A549 (cell line): ENCODE results near the gene SERPINA7. TPM values are rescaled to one million over a fixed set of nuclear protein-coding genes. Genes with fewer than 3 reads are reported as not detected.

Experiments used
- ATAC-seq, 2 experiments: fragments of 200-7000 bp in 1 of 2; fragments of >200 bp in 1 of 2; cut with Nextera tagmentation in 1 of 2; cut with Tn5 transposase in 1 of 2; 3 replicates each; pipeline versions ENCODE4 v1.8.0 to v1.9.1; 2018 to 2020; ENCODE audit warnings: mild to moderate bottlenecking in 1 of 2, moderate library complexity in 1 of 2
- CTCF ChIA-PET: fragments of 300-600 bp; sonication (Branson Sonifier 250); formaldehyde crosslinking; extraction: SDS; loops from one replicate; lab custom pipeline; 2021; ENCODE audit warnings: antibody characterized with exemption, inconsistent platforms; lab: Yijun Ruan, JAX
- POLR2A ChIA-PET: fragments of 350-600 bp; formaldehyde crosslinking; extraction: SDS; loops from one replicate; lab custom pipeline; 2021; ENCODE audit warnings: antibody characterized with exemption, inconsistent platforms; lab: Yijun Ruan, JAX
- DNase-seq, 2 experiments: peaks; one replicate each; pipeline versions ENCODE4 v3.0.0 to v3.0.0-alpha.2; 2011 to 2016; ENCODE audit warnings: low read depth in 1 of 2, low spot score in 1 of 2
- FAIRE-seq: peaks from 2 replicates; lab custom pipeline; 2011; peaks lifted over from hg19 to GRCh38; lab: Jason Lieb, UNC
- H3K27ac ChIP-seq, 2 experiments: fragments of >200 bp; sonication (Bioruptor Twin); formaldehyde crosslinking; 3 replicates each; pipeline ENCODE4 v1.5.1; 2016 to 2017
- H3K4me1 ChIP-seq: fragments of >200 bp; sonication (Bioruptor Twin); formaldehyde crosslinking; 3 replicates; pipeline ENCODE4 v1.6.1; 2016
- H3K4me2 ChIP-seq: fragments of >200 bp; sonication (Bioruptor Twin); formaldehyde crosslinking; 3 replicates; pipeline ENCODE4 v1.6.1; 2016
- H3K4me3 ChIP-seq: fragments of >200 bp; sonication (Bioruptor Twin); formaldehyde crosslinking; 3 replicates; pipeline ENCODE4 v1.5.1; 2016
- H3K9me3 ChIP-seq: fragments of >200 bp; sonication (Bioruptor Twin); formaldehyde crosslinking; 3 replicates; pipeline ENCODE4 v1.6.1; 2016
- ATOH8 ChIP-seq: fragments of 250-450 bp; sonication (Bioruptor Pico); IDR thresholded peaks from 2 replicates; pipeline ENCODE4 v1.5.0; 2020; ENCODE audit warnings: low read depth, mild to moderate bottlenecking, moderate library complexity
- CEBPB ChIP-seq, 2 experiments: fragments of >200 bp in 1 of 2; sonication (Bioruptor Twin) in 1 of 2; formaldehyde crosslinking in 1 of 2; IDR thresholded peaks; 2 replicates each; pipeline ENCODE4 v1.6.1; 2012 to 2016
- CHD2 ChIP-seq: fragments of 150-350 bp; IDR thresholded peaks from 2 replicates; pipeline ENCODE4 v1.6.1; 2014; ENCODE audit warnings: low read length; ENCODE audit not compliant: partially characterized antibody
- CHD4 ChIP-seq: fragments of 200-600 bp; sonication (generic); IDR thresholded peaks from 2 replicates; pipeline ENCODE4 v1.6.1; 2016; ENCODE audit warnings: antibody characterized with exemption, mild to moderate bottlenecking, borderline replicate concordance
- E2F6 ChIP-seq: IDR thresholded peaks from 2 replicates; pipeline ENCODE4 v1.6.1; 2012; ENCODE audit warnings: low read depth, borderline replicate concordance
- HDAC2 ChIP-seq: fragments of 200-600 bp; sonication (generic); IDR thresholded peaks from 2 replicates; pipeline ENCODE4 v1.6.1; 2016
- HES2 ChIP-seq: fragments of >200 bp; sonication (Bioruptor Twin); formaldehyde crosslinking; IDR thresholded peaks from 2 replicates; pipeline ENCODE4 v1.6.1; 2016
- JUN ChIP-seq, 2 experiments: fragments of >200 bp; sonication (Bioruptor Twin); formaldehyde crosslinking; IDR thresholded peaks; 2 replicates in 1 of 2; 3 replicates in 1 of 2; pipeline ENCODE4 v1.6.1; 2016 to 2017
- KDM1A ChIP-seq: fragments of 200-600 bp; sonication (generic); IDR thresholded peaks from 2 replicates; pipeline ENCODE4 v1.6.1; 2016; ENCODE audit warnings: low read depth, mild to moderate bottlenecking
- KDM5A ChIP-seq: fragments of 200-600 bp; sonication (generic); IDR thresholded peaks from 2 replicates; pipeline ENCODE4 v1.6.1; 2016; ENCODE audit warnings: antibody characterized with exemption, mild to moderate bottlenecking
- MAFK ChIP-seq: fragments of 450-650 bp; IDR thresholded peaks from 2 replicates; pipeline ENCODE4 v1.6.1; 2014; ENCODE audit not compliant: partially characterized antibody
- NPAS2 ChIP-seq: fragments of 250-450 bp; sonication (Bioruptor Pico); IDR thresholded peaks from 2 replicates; pipeline ENCODE4 v1.8.0; 2022; ENCODE audit warnings: mild to moderate bottlenecking, moderate library complexity, borderline replicate concordance
- NR3C1 ChIP-seq: fragments of >200 bp; sonication (Bioruptor Twin); formaldehyde crosslinking; IDR thresholded peaks from 3 replicates; pipeline ENCODE4 v1.6.1; 2017
- PHF8 ChIP-seq: fragments of 200-600 bp; sonication (generic); IDR thresholded peaks from 2 replicates; pipeline ENCODE4 v1.6.1; 2016; ENCODE audit warnings: low read depth, mild to moderate bottlenecking, antibody characterized with exemption, moderate library complexity, borderline replicate concordance
- POLR2AphosphoS2 ChIP-seq: conservative IDR thresholded peaks from 2 replicates; pipeline ENCODE4 v1.6.1; 2012; ENCODE audit warnings: low read length, improper control_type of control experiment, inconsistent platforms
- RAD21 ChIP-seq, 2 experiments: fragments of >200 bp in 1 of 2; sonication (Bioruptor Twin) in 1 of 2; formaldehyde crosslinking in 1 of 2; IDR thresholded peaks in 1 of 2; conservative IDR thresholded peaks in 1 of 2; 2 replicates in 1 of 2; 3 replicates in 1 of 2; pipeline ENCODE4 v1.6.1; 2012 to 2018; ENCODE audit warnings: inconsistent platforms in 1 of 2
- RCOR1 ChIP-seq: fragments of 150-350 bp; IDR thresholded peaks from 2 replicates; pipeline ENCODE4 v1.6.1; 2014; ENCODE audit warnings: antibody characterized with exemption, low read length, low read depth
- RFX5 ChIP-seq: fragments of 450-650 bp; IDR thresholded peaks from 2 replicates; pipeline ENCODE4 v1.7.1; 2014; ENCODE audit warnings: antibody characterized with exemption, mild to moderate bottlenecking, moderate library complexity
- RNF2 ChIP-seq: fragments of 200-600 bp; sonication (generic); IDR thresholded peaks from 2 replicates; pipeline ENCODE4 v1.6.1; 2016; ENCODE audit warnings: low read depth, mild to moderate bottlenecking, antibody characterized with exemption, moderate library complexity, borderline replicate concordance
- SMC3 ChIP-seq: fragments of >200 bp; sonication (Bioruptor Twin); formaldehyde crosslinking; IDR thresholded peaks from 3 replicates; pipeline ENCODE4 v1.6.1; 2018; ENCODE audit warnings: inconsistent platforms
- USF2 ChIP-seq: fragments of 450-650 bp; IDR thresholded peaks from 2 replicates; pipeline ENCODE4 v1.6.1; 2014; ENCODE audit warnings: antibody characterized with exemption
- ZFP36 ChIP-seq: fragments of 450-650 bp; IDR thresholded peaks from 2 replicates; pipeline ENCODE4 v1.6.1; 2014; ENCODE audit warnings: borderline replicate concordance; ENCODE audit not compliant: partially characterized antibody
- ZNF302 ChIP-seq: fragments of 250-450 bp; sonication (Bioruptor Pico); IDR thresholded peaks from 2 replicates; pipeline ENCODE4 v1.9.0; 2021; ENCODE audit warnings: inconsistent platforms, mild to moderate bottlenecking, moderate library complexity
- WGBS: methylation state at CpG from one replicate; pipeline ENCODE4 v1.1.6; 2017; ENCODE audit errors: missing lambda C conversion rate; 5-methylcytosine and 5-hydroxymethylcytosine counted together
- polyA plus RNA-seq, 4 experiments: library from polyadenylated mRNA; depleted of rRNA in 3 of 4; stranded (reverse); fragments of >200 nt; fragmentation: RNase III in 1 of 4; extraction: RNeasy Plus Mini Kit Qiagen cat#74134 plus additional on column Dnase treatment in 1 of 4; gene quantifications; 2 replicates in 3 of 4; 3 replicates in 1 of 4; pipeline ENCODE4 v1.2.3, GENCODE V29; 2011 to 2017

Gene SERPINA7
- polyA plus RNA-seq, 2 of the 4 experiments (the other 2 are of a cell fraction) = not detected

- no peak overlapping the region for H3K27ac ChIP-seq
- no peak for FAIRE-seq
- H3K4me1 ChIP-seq = no peaks in the 10 kb centered on the region
Measured at GRCh38 chrX:106014119-106014775, 24.3 kb downstream of the SERPINA7 start.

GRCh38 chrX:106009145-106009544, 29.4 kb downstream of the SERPINA7 start:
- Histone ChIP-seq H3K27ac (no peak overlapping the region), H3K4me1 (no peaks in the 10 kb centered on the region), H3K9me3 (no peaks in the 10 kb centered on the region), H3K4me2 (no peak overlapping the region), H3K4me3 (no peak overlapping the region)
- no peak for ATAC-seq
- ChIA-PET CTCF (no interaction called here), POLR2A (no interaction called here)
- WGBS = 13% methylated on average over 5 of the region's 5 CpGs
- FAIRE-seq = no peak
- DNase-seq = no peak
- no peak for TF ChIP-seq ATOH8 (CRISPR knock-in tag)
- no peak for TF ChIP-seq POLR2AphosphoS2
- TF ChIP-seq NPAS2 = no peak
- no peak for TF ChIP-seq RNF2
- TF ChIP-seq JUN (IDR thresholded peaks at IDR 0.05) = no peak
- TF ChIP-seq E2F6 = no peak
- TF ChIP-seq HDAC2 = no peak
- TF ChIP-seq USF2 = no peak
- TF ChIP-seq HES2 = no peak
- TF ChIP-seq KDM5A = no peak

More at GRCh38 chrX:106014119-106014775, 24.3 kb downstream of the SERPINA7 start:
- Histone ChIP-seq H3K4me3 (no peak overlapping the region), H3K4me2 (no peak overlapping the region), H3K9me3 (no peaks in the 10 kb centered on the region)
- POLR2A ChIA-PET = no interaction called here
- CTCF ChIA-PET = no interaction called here
- WGBS = no CpG with 5 or more reads among the region's 1 CpG
- no peak for ATAC-seq
- TF ChIP-seq CEBPB (IDR thresholded peaks at IDR 0.05) (no peak), MAFK (no peak), NR3C1 (no peak), KDM5A (no peak), PHF8 (no peak), KDM1A (no peak), RAD21 (conservative IDR thresholded peaks at IDR 0.05 in 1 of 2, IDR thresholded peaks at IDR 0.05 in 1 of 2) (no peak), SMC3 (no peak), ZFP36 (no peak), ZNF302 (CRISPR knock-in tag) (no peak), CHD4 (no peak), E2F6 (no peak), RCOR1 (no peak), CHD2 (no peak), NPAS2 (no peak), RFX5 (no peak)
- no peak for DNase-seq
